ENCODE results near the gene SDK1.

The SDK1 gene

GRCh38 chr7:3733541-3734140 is 432.6 kb downstream of the SDK1 start:
- Histone ChIP-seq H3K4me3 (ENCODE audit: low read depth in 1 of 2, low read length in 2 of 2) (no peak overlapping the region), H3K9me3 (ENCODE audit: insufficient read depth, low read length, severe bottlenecking) (no peaks in the 10 kb centered on the region), H3K27ac (ENCODE audit: low read length) (no peak overlapping the region), H4K20me1 (ENCODE audit: insufficient read depth, low read length) (no peaks in the 10 kb centered on the region), H3K27me3 (ENCODE audit: insufficient read depth, low read length, poor library complexity) (peaks cover 4% of the 10 kb centered on the region), H3K9ac (ENCODE audit: low read depth, low read length) (no peak overlapping the region), H2AFZ (ENCODE audit: low read depth, low read length) (no peak overlapping the region), H3K4me2 (ENCODE audit: insufficient read depth, low read length) (no peak overlapping the region), H3K79me2 (ENCODE audit: insufficient read depth, low read length) (no peaks in the 10 kb centered on the region), H3K36me3 (ENCODE audit: insufficient read depth, low read length) (no peaks in the 10 kb centered on the region), H3K4me1 (ENCODE audit: insufficient read depth, low read length) (no peaks in the 10 kb centered on the region)
- DNase-seq (no peak), ATAC-seq (ENCODE audit: insufficient read depth, low read depth) (no peak)
- TF ChIP-seq EZH2 (IDR thresholded peaks at IDR 0.05; ENCODE audit: borderline replicate concordance, low read depth, low read length, severe bottlenecking) = no peak
- TF ChIP-seq CTCF (IDR thresholded peaks at IDR 0.05; ENCODE audit: borderline replicate concordance, extremely low read depth, low read length, poor library complexity, severe bottlenecking) = no peak

- TF ChIP-seq EZH2 (IDR thresholded peaks at IDR 0.05; ENCODE audit: borderline replicate concordance, low read depth, low read length, severe bottlenecking) = no peak
- Histone ChIP-seq H3K9me3 (ENCODE audit: insufficient read depth, low read length, severe bottlenecking) (no peaks in the 10 kb centered on the region), H3K36me3 (ENCODE audit: insufficient read depth, low read length) (no peaks in the 10 kb centered on the region), H3K4me2 (ENCODE audit: insufficient read depth, low read length) (no peak overlapping the region), H3K27ac (ENCODE audit: low read length) (no peak overlapping the region), H3K9ac (ENCODE audit: low read depth, low read length) (no peak overlapping the region), H3K27me3 (ENCODE audit: insufficient read depth, low read length, poor library complexity) (peaks cover 10% of the 10 kb centered on the region), H4K20me1 (ENCODE audit: insufficient read depth, low read length) (no peaks in the 10 kb centered on the region), H3K4me1 (ENCODE audit: insufficient read depth, low read length) (no peaks in the 10 kb centered on the region), H2AFZ (ENCODE audit: low read depth, low read length) (no peak overlapping the region), H3K79me2 (ENCODE audit: insufficient read depth, low read length) (no peaks in the 10 kb centered on the region), H3K4me3 (ENCODE audit: low read depth in 1 of 2, low read length in 2 of 2) (no peak overlapping the region)
- no peak for ATAC-seq (ENCODE audit: insufficient read depth, low read depth)
- DNase-seq = no peak
Measured at GRCh38 chr7:3738964-3739363, 437.9 kb downstream of the SDK1 start.

- Histone ChIP-seq H3K4me2 (ENCODE audit: insufficient read depth, low read length) (no peak overlapping the region), H3K36me3 (ENCODE audit: insufficient read depth, low read length) (no peaks in the 10 kb centered on the region), H3K9ac (ENCODE audit: low read depth, low read length) (no peak overlapping the region), H3K4me3 (ENCODE audit: low read depth in 1 of 2, low read length in 2 of 2) (no peak overlapping the region), H3K4me1 (ENCODE audit: insufficient read depth, low read length) (no peaks in the 10 kb centered on the region), H3K79me2 (ENCODE audit: insufficient read depth, low read length) (no peaks in the 10 kb centered on the region), H2AFZ (ENCODE audit: low read depth, low read length) (no peak overlapping the region), H3K9me3 (ENCODE audit: insufficient read depth, low read length, severe bottlenecking) (no peaks in the 10 kb centered on the region), H4K20me1 (ENCODE audit: insufficient read depth, low read length) (no peaks in the 10 kb centered on the region), H3K27me3 (ENCODE audit: insufficient read depth, low read length, poor library complexity) (peaks cover 10% of the 10 kb centered on the region), H3K27ac (ENCODE audit: low read length) (no peak overlapping the region)
- ATAC-seq (ENCODE audit: insufficient read depth, low read depth) = no peak
- no peak for TF ChIP-seq CTCF (IDR thresholded peaks at IDR 0.05; ENCODE audit: borderline replicate concordance, extremely low read depth, low read length, poor library complexity, severe bottlenecking)
- TF ChIP-seq EZH2 (IDR thresholded peaks at IDR 0.05; ENCODE audit: borderline replicate concordance, low read depth, low read length, severe bottlenecking) = no peak
- DNase-seq = no peak
Measured at GRCh38 chr7:3739983-3740382, 438.9 kb downstream of the SDK1 start.

- no peaks in the 10 kb centered on the region for H3K36me3 ChIP-seq (ENCODE audit: insufficient read depth, low read length)
- H3K27me3 ChIP-seq (ENCODE audit: insufficient read depth, low read length, poor library complexity) = peaks cover 9% of the 10 kb centered on the region
- H3K27ac ChIP-seq (ENCODE audit: low read length) = no peak overlapping the region
- no peaks in the 10 kb centered on the region for H3K79me2 ChIP-seq (ENCODE audit: insufficient read depth, low read length)
- no peak overlapping the region for H3K9ac ChIP-seq (ENCODE audit: low read depth, low read length)
- TF ChIP-seq EZH2 (IDR thresholded peaks at IDR 0.05; ENCODE audit: borderline replicate concordance, low read depth, low read length, severe bottlenecking) (no peak), CTCF (IDR thresholded peaks at IDR 0.05; ENCODE audit: borderline replicate concordance, extremely low read depth, low read length, poor library complexity, severe bottlenecking) (no peak)
- no peak overlapping the region for H3K4me2 ChIP-seq (ENCODE audit: insufficient read depth, low read length)
- ATAC-seq (ENCODE audit: insufficient read depth, low read depth) (no peak), DNase-seq (no peak)
- H3K4me3 ChIP-seq (ENCODE audit: low read depth in 1 of 2, low read length in 2 of 2) = no peak overlapping the region
- no peaks in the 10 kb centered on the region for H3K9me3 ChIP-seq (ENCODE audit: insufficient read depth, low read length, severe bottlenecking)
- H2AFZ ChIP-seq (ENCODE audit: low read depth, low read length) = no peak overlapping the region
- H4K20me1 ChIP-seq (ENCODE audit: insufficient read depth, low read length) = no peaks in the 10 kb centered on the region
- no peaks in the 10 kb centered on the region for H3K4me1 ChIP-seq (ENCODE audit: insufficient read depth, low read length)
Measured at GRCh38 chr7:3747467-3747866, 446.4 kb downstream of the SDK1 start.
